ENCODE measurements around the gene C20orf141.

GRCh38 chr20:2780948-2781347, 33.8 kb upstream of the C20orf141 start:
- TF ChIP-seq CTCF (IDR thresholded peaks at IDR 0.05) (no peak), POLR2A (IDR thresholded peaks at IDR 0.05) (no peak)
